ENCODE data around the gene SOCS6.
"Not testable (repeated sequence)": the region's sequence is repeated elsewhere in the genome, so short reads cannot be mapped to it uniquely, and the experiment has no call there.

Gene SOCS6

DNA sequence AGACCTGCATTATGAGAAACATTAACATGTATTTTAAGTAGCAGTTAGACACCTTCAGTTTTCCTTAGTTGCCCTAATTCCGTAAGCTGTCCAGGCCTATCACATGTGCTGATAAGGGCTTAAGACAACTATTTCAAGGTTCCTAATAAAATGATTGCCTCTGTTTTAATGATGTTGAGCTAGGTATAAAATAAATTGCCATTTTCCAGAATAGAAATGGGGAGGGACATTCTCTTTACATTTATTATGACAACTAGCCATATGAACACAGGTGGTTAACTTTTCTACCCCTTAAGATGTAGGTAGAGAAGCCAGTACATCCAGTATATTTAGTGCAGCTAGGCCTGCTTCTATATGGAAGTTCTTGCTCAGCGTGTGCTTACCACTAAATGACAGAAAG lies 65.9 kb downstream of the SOCS6 start:
- H3K4me3 ChIP-seq (ENCODE audit: low read length) = no peak overlapping the region
- TF ChIP-seq, protein P1, sequence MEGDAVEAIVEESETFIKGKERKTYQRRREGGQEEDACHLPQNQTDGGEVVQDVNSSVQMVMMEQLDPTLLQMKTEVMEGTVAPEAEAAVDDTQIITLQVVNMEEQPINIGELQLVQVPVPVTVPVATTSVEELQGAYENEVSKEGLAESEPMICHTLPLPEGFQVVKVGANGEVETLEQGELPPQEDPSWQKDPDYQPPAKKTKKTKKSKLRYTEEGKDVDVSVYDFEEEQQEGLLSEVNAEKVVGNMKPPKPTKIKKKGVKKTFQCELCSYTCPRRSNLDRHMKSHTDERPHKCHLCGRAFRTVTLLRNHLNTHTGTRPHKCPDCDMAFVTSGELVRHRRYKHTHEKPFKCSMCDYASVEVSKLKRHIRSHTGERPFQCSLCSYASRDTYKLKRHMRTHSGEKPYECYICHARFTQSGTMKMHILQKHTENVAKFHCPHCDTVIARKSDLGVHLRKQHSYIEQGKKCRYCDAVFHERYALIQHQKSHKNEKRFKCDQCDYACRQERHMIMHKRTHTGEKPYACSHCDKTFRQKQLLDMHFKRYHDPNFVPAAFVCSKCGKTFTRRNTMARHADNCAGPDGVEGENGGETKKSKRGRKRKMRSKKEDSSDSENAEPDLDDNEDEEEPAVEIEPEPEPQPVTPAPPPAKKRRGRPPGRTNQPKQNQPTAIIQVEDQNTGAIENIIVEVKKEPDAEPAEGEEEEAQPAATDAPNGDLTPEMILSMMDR (IDR thresholded peaks at IDR 0.05; ENCODE audit: insufficient read depth, low read depth, low read length, missing control alignments) = no peak
- DNase-seq (ENCODE audit: low read depth) = no peak

DNA sequence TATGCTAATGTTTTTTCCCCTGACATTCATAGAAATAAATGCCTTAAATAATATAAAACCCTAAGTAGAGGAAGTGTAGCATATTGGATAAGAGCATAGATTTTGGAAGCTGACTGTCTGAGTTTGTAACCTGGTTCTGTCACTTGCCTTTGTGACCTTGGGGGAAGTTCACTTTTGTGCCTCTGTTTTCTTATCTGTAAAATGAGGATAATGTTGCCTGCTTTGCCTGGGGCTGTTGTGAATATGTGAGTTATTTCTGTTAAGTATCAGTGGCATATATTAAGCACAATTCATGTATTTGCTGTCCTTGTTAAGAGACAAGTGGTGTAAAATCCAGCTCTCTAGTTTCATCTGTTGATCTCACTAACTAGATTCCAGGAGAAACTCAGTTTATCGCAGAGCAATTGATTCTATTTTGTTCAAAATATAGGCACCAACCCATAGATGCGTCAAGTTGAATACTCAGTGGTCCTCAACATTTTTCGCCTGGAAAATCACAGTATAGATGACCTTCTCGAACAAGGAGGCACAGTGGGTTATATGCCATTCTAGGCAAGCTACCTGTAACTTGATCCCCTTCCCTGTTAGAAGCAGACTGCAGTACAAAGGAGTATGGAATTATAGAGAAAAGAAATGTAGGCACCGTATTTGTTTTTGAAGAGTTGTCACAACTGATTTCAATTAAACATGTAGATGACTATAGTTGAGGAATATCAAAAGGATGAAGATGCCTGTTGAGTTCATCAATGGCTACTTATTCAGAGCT lies 67.0 kb downstream of the SOCS6 start:
- TF ChIP-seq, protein P1 (IDR thresholded peaks at IDR 0.05; ENCODE audit: insufficient read depth, low read depth, low read length, missing control alignments) = no peak

DNA sequence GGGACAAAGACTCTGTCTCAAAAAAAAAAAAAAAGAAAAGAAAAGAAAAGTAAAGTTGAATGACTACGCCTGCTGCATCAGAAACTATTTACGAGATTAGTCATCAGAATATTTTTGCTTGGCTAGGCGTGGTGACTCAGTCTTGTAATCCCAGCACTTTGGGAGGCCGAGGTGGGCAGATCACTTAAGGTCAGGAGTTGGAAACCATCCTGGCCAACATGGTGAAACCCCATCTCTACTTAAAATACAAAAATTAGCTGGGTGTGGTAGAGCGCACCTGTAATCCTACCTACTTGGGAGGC lies 69.2 kb downstream of the SOCS6 start:
- H3K4me3 ChIP-seq (ENCODE audit: low read length) = not testable (repeated sequence)
- DNase-seq (ENCODE audit: low read depth) = peak; percentile 87

More for the DNA sequence above, 67.0 kb downstream of the SOCS6 start:
- no peak for DNase-seq (ENCODE audit: low read depth)
- no peak overlapping the region for H3K4me3 ChIP-seq (ENCODE audit: low read length)

DNA sequence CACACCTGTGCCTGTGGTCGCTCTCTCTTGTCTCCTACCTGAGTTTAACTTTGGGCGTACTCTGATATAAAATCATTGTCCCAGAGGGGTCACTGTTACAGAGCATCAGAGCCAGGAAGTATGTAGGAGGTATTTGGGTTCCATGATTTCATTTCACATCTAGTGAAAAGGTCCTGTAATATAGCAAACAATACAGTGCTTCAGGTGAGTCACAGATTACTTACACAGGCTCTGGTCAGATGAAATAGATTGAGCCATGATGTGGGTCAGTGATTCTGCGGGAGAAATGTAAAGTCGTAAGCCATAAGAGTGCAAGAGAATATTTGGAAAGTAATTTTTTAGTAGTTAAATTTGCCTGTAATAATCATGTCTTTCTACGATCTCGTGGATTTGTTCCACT lies 70.2 kb downstream of the SOCS6 start:
- H3K4me3 ChIP-seq (ENCODE audit: low read length) = no peak overlapping the region
- no peak for DNase-seq (ENCODE audit: low read depth)
- TF ChIP-seq, protein P1 (IDR thresholded peaks at IDR 0.05; ENCODE audit: insufficient read depth, low read depth, low read length, missing control alignments) = no peak

DNA sequence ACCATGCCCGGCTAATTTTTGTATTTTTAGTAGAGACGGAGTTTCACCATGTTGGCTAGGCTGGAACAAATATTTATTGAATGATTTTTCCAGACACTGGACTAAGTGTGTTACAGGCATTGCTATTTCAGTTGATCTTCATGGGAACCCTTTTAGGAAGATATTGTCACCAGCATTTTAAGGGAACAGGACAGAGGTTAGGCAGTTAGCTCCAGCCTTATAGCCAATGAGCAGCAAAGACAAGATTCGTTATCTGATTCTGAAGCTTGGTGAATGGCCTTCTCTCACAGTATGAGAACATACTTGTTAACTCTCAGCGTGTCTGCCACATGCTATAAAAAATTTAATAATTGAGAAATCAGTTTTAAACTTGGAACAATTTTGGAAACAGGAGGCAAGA lies 73.4 kb downstream of the SOCS6 start:
- no peak for DNase-seq (ENCODE audit: low read depth)
- TF ChIP-seq, protein P1 (IDR thresholded peaks at IDR 0.05; ENCODE audit: insufficient read depth, low read depth, low read length, missing control alignments) = no peak
- H3K4me3 ChIP-seq (ENCODE audit: low read length) = no peak overlapping the region

DNA sequence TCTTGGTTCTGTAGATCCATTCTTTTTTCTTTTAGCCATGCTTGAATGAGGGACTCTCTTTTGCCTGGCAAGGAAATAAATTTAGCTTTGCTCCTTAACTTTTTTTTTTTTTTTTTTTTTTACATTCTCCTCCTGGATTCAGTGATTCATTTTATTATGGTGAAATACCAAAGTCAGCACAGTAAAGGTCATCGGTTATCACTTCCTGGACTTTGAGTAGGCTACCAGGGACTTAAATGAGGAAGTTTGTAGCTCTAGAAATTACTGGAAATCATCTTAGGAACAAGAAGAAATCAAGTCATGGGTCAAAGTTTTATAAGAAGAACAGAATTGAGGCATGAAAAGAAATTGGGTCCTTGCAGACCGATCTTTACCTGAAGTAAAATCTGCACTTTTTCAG lies 75.0 kb downstream of the SOCS6 start:
- TF ChIP-seq, protein P1 (IDR thresholded peaks at IDR 0.05; ENCODE audit: insufficient read depth, low read depth, low read length, missing control alignments) = no peak
- H3K4me3 ChIP-seq (ENCODE audit: low read length) = no peak overlapping the region
- peak; percentile 68 for DNase-seq (ENCODE audit: low read depth)

DNA sequence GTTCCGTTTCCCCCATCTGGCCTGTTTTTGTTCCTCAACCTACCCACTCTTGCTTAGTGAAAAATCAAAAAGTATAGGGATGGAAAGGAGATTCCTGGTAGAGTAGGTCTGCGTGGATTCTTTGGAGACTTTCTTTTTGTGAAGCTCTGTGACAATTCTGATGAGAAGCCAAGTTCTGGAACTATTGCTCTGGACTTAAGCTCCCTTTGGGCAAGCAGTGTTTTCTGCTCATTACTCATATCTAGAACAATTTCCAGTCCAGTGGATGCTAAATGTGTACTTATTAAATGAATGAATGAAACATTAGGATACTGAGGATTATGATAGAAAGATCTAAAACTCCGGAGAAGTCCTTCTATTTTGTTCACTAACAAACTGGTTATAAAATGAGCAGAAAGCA lies 76.5 kb downstream of the SOCS6 start:
- DNase-seq (ENCODE audit: low read depth) = no peak
- no peak overlapping the region for H3K4me3 ChIP-seq (ENCODE audit: low read length)
- TF ChIP-seq, protein P1 (IDR thresholded peaks at IDR 0.05; ENCODE audit: insufficient read depth, low read depth, low read length, missing control alignments) = no peak
